ENCODE measurements around the gene EXPH5.
A peak's percentile ranks its signal among the peaks of the same experiment; 100 is the strongest.
"Not testable (repeated sequence)": the region's sequence is repeated elsewhere in the genome, so short reads cannot be mapped to it uniquely, and the experiment has no call there.

The EXPH5 gene

GRCh38 chr11:108599978-108600377 is 6.4 kb upstream of the EXPH5 start:
- no peak for DNase-seq

GRCh38 chr11:108597736-108598355 is 4.3 kb upstream of the EXPH5 start:
- DNase-seq: no peak

GRCh38 chr11:108596701-108597100 is 3.1 kb upstream of the EXPH5 start:
- DNase-seq: no peak

GRCh38 chr11:108593923-108594434 is 411 bp upstream of the EXPH5 start:
- no peak for DNase-seq

GRCh38 chr11:108592591-108593213 is 866 bp downstream of the EXPH5 start:
- peak; percentile 46 for DNase-seq

GRCh38 chr11:108591893-108592292 is 1.7 kb downstream of the EXPH5 start:
- DNase-seq: no peak

- no peak for DNase-seq
Measured at GRCh38 chr11:108589136-108589535, 4.4 kb downstream of the EXPH5 start.

- DNase-seq: no peak
Measured at GRCh38 chr11:108588287-108588686, 5.3 kb downstream of the EXPH5 start.

- no peak for DNase-seq
Measured at GRCh38 chr11:108587109-108587508, 6.5 kb downstream of the EXPH5 start.

GRCh38 chr11:108586600-108586999 is 7.0 kb downstream of the EXPH5 start:
- DNase-seq: no peak

- DNase-seq: not testable (repeated sequence)
Measured at GRCh38 chr11:108586185-108586584, 7.4 kb downstream of the EXPH5 start.

GRCh38 chr11:108584973-108585372 is 8.6 kb downstream of the EXPH5 start:
- DNase-seq: no peak

GRCh38 chr11:108580645-108581044 is 12.9 kb downstream of the EXPH5 start:
- DNase-seq: no peak

GRCh38 chr11:108580043-108580442 is 13.5 kb downstream of the EXPH5 start:
- no peak for DNase-seq

GRCh38 chr11:108576523-108576922 is 17.0 kb downstream of the EXPH5 start:
- no peak for DNase-seq

GRCh38 chr11:108574675-108575074 is 18.9 kb downstream of the EXPH5 start:
- no peak for DNase-seq

GRCh38 chr11:108571001-108571400 is 22.6 kb downstream of the EXPH5 start:
- DNase-seq: no peak

GRCh38 chr11:108569896-108570295 is 23.7 kb downstream of the EXPH5 start:
- no peak for DNase-seq

GRCh38 chr11:108568195-108568858 is 25.2 kb downstream of the EXPH5 start:
- no peak for DNase-seq

- peak; percentile 69 for DNase-seq
Measured at GRCh38 chr11:108565653-108566052, 27.9 kb downstream of the EXPH5 start.

GRCh38 chr11:108562746-108563581 is 30.6 kb downstream of the EXPH5 start:
- no peak for DNase-seq

- no peak for DNase-seq
Measured at GRCh38 chr11:108561535-108561991, 32.0 kb downstream of the EXPH5 start.

- DNase-seq: no peak
Measured at GRCh38 chr11:108559904-108560303, 33.7 kb downstream of the EXPH5 start.

Data from NCI-H345 (cell line).